SK-N-SH treated with all-trans-retinoic acid at 6 μM for 48 hours (cell line): ENCODE data around the gene RNF19B.

Experiments used
- ATAC-seq: fragments of 200-7000 bp; cut with Tn5 transposase; 3 replicates; pipeline ENCODE4 v1.9.1; 2020; ENCODE audit warnings: mild to moderate bottlenecking, moderate library complexity
- ARNTL ChIP-seq: fragments of 450-650 bp; formaldehyde crosslinking; IDR thresholded peaks from 2 replicates; pipeline ENCODE4 v1.5.0; 2020; ENCODE audit warnings: low read depth, mild to moderate bottlenecking, moderate library complexity, borderline replicate concordance
- BACH2 ChIP-seq: fragments of 250-450 bp; sonication (Bioruptor Pico); IDR thresholded peaks from 2 replicates; pipeline ENCODE4 v1.9.0; 2021; ENCODE audit warnings: mild to moderate bottlenecking, borderline replicate concordance
- CSDC2 ChIP-seq: fragments of 250-450 bp; sonication (Bioruptor Pico); IDR thresholded peaks from 2 replicates; pipeline ENCODE4 v1.5.0; 2020; ENCODE audit warnings: mild to moderate bottlenecking, moderate library complexity
- CSRNP3 ChIP-seq: fragments of 250-450 bp; sonication (Bioruptor Pico); IDR thresholded peaks from 2 replicates; pipeline ENCODE4 v1.5.1; 2021; ENCODE audit warnings: mild to moderate bottlenecking, moderate library complexity
- GLIS3 ChIP-seq: fragments of 250-450 bp; sonication (Bioruptor Pico); IDR thresholded peaks from 2 replicates; pipeline ENCODE4 v1.5.0; 2020; ENCODE audit warnings: mild to moderate bottlenecking, moderate library complexity
- ISL1 ChIP-seq: fragments of 250-450 bp; sonication (Bioruptor Pico); IDR thresholded peaks from 2 replicates; pipeline ENCODE4 v2.1.2; 2022; ENCODE audit warnings: mild to moderate bottlenecking, moderate library complexity
- OSR1 ChIP-seq: fragments of 250-450 bp; sonication (Bioruptor Pico); IDR thresholded peaks from 2 replicates; pipeline ENCODE4 v1.8.0; 2022; ENCODE audit warnings: moderate library complexity, mild to moderate bottlenecking, inconsistent platforms
- POU6F1 ChIP-seq: fragments of 250-450 bp; sonication (Bioruptor Pico); IDR thresholded peaks from 2 replicates; pipeline ENCODE4 v1.8.0; 2021; ENCODE audit warnings: low read depth, mild to moderate bottlenecking, moderate library complexity, borderline replicate concordance
- PPARA ChIP-seq: fragments of 250-450 bp; sonication (Bioruptor Pico); IDR thresholded peaks from 2 replicates; pipeline ENCODE4 v1.5.0; 2020; ENCODE audit warnings: mild to moderate bottlenecking, borderline replicate concordance
- RARB ChIP-seq: fragments of 250-450 bp; sonication (Bioruptor Pico); IDR thresholded peaks from 2 replicates; pipeline ENCODE4 v1.8.0; 2021; ENCODE audit warnings: mild to moderate bottlenecking, moderate library complexity
- SNAI2 ChIP-seq: fragments of 250-450 bp; sonication (Bioruptor Pico); IDR thresholded peaks from 2 replicates; pipeline ENCODE4 v1.5.0; 2020; ENCODE audit warnings: mild to moderate bottlenecking, moderate library complexity
- TCF4 ChIP-seq: fragments of 250-450 bp; sonication (Bioruptor Pico); IDR thresholded peaks from 2 replicates; pipeline ENCODE4 v1.8.0; 2021; ENCODE audit warnings: mild to moderate bottlenecking, moderate library complexity, borderline replicate concordance
- TOX ChIP-seq: fragments of 250-450 bp; sonication (Bioruptor Pico); IDR thresholded peaks from 2 replicates; pipeline ENCODE4 v1.8.0; 2021; ENCODE audit warnings: mild to moderate bottlenecking, moderate library complexity, borderline replicate concordance
- TSHZ2 ChIP-seq: fragments of 250-450 bp; sonication (Bioruptor Pico); IDR thresholded peaks from 2 replicates; pipeline ENCODE4 v1.5.0; 2020; ENCODE audit warnings: mild to moderate bottlenecking, moderate library complexity
- ZFP3 ChIP-seq: fragments of 250-450 bp; sonication (Bioruptor Pico); IDR thresholded peaks from 2 replicates; pipeline ENCODE4 v1.5.0; 2020; ENCODE audit warnings: mild to moderate bottlenecking, moderate library complexity
- ZNF565 ChIP-seq: fragments of 450-650 bp; formaldehyde crosslinking; conservative IDR thresholded peaks from 2 replicates; pipeline ENCODE4 v1.5.0; 2020; ENCODE audit warnings: low read depth, mild to moderate bottlenecking, moderate library complexity
- ZNF70 ChIP-seq: fragments of 450-650 bp; formaldehyde crosslinking; IDR thresholded peaks from 2 replicates; pipeline ENCODE4 v1.5.0; 2020; ENCODE audit warnings: mild to moderate bottlenecking, moderate library complexity
- ZNF8 ChIP-seq: fragments of 450-650 bp; formaldehyde crosslinking; IDR thresholded peaks from 2 replicates; pipeline ENCODE4 v1.5.0; 2020; ENCODE audit warnings: mild to moderate bottlenecking, moderate library complexity
- TF ChIP-seq, protein P1 (sequence below): fragments of 250-450 bp; sonication (Bioruptor Pico); IDR thresholded peaks from 2 replicates; pipeline ENCODE4 v1.5.1; 2020; ENCODE audit warnings: low read depth, mild to moderate bottlenecking, moderate library complexity
- TF ChIP-seq, protein P2 (sequence below): fragments of 250-450 bp; sonication (Bioruptor Pico); IDR thresholded peaks from 2 replicates; pipeline ENCODE4 v1.8.0; 2020; ENCODE audit warnings: mild to moderate bottlenecking, moderate library complexity, borderline replicate concordance

The RNF19B gene

DNA sequence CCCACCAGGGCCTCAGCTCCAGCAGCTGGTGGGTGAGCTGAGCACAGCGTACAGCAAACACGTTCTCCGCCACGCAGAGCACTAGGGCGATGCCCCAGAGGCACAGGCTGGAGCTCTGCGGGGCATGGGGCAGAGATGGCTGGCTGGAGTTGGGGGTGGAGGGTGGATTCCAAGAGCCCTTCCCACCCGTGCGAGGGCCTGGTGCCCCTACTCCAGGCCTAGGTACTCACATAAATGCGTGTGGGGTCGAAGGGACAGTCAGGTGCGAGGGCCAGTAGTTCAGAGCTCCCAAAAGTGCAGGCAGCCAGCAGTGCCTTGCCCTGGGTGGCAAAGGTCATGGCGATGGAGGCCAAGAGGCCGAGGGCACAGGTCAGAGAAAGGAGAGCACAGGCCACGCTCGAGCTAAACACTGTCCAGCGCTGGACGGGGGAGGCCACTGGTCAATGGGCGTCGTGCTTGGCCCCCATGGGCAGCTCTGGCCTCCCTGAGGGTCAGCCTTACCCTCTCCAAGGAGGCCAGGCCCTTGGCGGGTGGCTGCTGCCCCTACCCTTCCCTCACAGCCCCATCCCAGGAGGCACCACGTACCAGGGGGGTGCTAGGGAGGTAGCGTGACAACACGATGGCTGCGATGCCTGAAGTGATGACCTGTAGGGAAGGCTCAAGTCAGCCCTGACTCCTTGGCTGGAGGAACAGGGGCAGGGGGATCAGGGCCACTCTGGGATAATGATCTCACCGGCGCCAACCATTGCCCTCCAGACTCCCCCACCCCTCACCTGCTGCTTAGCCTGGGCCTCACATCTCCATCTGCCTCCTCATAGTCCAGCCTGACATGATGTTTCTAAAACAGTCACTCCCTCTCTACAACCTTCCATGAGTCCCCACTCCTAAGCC lies 69.0 kb downstream of the RNF19B start:
- no peak for ATAC-seq

DNA sequence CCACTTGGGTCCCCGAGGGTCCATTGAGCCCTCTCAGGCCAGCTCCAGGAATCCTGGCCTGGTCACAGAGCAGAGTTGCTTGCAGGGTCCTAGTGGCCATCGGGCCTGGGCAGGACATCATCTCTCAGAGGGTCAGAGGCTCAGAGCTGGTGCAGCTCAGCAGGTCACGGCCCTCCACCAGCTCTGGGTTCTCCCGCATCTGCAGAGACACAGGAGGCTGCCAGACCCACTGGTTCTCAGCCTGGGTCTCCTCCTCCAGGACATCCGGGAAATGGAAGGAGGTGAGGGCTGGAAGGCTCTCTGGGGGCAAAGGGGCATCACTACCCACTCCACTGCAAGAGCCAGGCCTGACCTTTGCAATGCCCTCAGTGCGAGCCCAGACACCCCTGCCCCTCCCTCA lies 69.9 kb downstream of the RNF19B start:
- no peak for TF ChIP-seq GLIS3 (CRISPR knock-in tag)
- TF ChIP-seq CSRNP3 (CRISPR knock-in tag) = no peak
- no peak for TF ChIP-seq ZNF8 (CRISPR knock-in tag)
- no peak for TF ChIP-seq ISL1 (CRISPR knock-in tag)
- TF ChIP-seq SNAI2 (CRISPR knock-in tag) = no peak
- TF ChIP-seq OSR1 = no peak
- no peak for TF ChIP-seq ZNF70
- TF ChIP-seq PPARA = no peak
- no peak for TF ChIP-seq POU6F1 (CRISPR knock-in tag)
- TF ChIP-seq TOX = no peak
- TF ChIP-seq RARB (CRISPR knock-in tag) = no peak
- TF ChIP-seq CSDC2 (CRISPR knock-in tag) = no peak
- TF ChIP-seq ZFP3 (CRISPR knock-in tag) = no peak
- TF ChIP-seq ARNTL (CRISPR knock-in tag) = no peak
- TF ChIP-seq, protein P1, sequence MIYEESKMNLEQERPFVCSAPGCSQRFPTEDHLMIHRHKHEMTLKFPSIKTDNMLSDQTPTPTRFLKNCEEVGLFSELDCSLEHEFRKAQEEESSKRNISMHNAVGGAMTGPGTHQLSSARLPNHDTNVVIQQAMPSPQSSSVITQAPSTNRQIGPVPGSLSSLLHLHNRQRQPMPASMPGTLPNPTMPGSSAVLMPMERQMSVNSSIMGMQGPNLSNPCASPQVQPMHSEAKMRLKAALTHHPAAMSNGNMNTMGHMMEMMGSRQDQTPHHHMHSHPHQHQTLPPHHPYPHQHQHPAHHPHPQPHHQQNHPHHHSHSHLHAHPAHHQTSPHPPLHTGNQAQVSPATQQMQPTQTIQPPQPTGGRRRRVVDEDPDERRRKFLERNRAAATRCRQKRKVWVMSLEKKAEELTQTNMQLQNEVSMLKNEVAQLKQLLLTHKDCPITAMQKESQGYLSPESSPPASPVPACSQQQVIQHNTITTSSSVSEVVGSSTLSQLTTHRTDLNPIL (CRISPR knock-in tag) = no peak
- TF ChIP-seq, protein P2, sequence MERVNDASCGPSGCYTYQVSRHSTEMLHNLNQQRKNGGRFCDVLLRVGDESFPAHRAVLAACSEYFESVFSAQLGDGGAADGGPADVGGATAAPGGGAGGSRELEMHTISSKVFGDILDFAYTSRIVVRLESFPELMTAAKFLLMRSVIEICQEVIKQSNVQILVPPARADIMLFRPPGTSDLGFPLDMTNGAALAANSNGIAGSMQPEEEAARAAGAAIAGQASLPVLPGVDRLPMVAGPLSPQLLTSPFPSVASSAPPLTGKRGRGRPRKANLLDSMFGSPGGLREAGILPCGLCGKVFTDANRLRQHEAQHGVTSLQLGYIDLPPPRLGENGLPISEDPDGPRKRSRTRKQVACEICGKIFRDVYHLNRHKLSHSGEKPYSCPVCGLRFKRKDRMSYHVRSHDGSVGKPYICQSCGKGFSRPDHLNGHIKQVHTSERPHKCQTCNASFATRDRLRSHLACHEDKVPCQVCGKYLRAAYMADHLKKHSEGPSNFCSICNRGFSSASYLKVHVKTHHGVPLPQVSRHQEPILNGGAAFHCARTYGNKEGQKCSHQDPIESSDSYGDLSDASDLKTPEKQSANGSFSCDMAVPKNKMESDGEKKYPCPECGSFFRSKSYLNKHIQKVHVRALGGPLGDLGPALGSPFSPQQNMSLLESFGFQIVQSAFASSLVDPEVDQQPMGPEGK = no peak
- TF ChIP-seq ZNF565 = no peak
- TF ChIP-seq, all 23 proteins: peak for 0
- no peak for ATAC-seq

More for the DNA sequence above, 69.0 kb downstream of the RNF19B start:
- TF ChIP-seq, protein P1 (CRISPR knock-in tag) = no peak
- no peak for TF ChIP-seq ZNF70
- TF ChIP-seq OSR1 = no peak
- no peak for TF ChIP-seq TOX
- no peak for TF ChIP-seq CSDC2 (CRISPR knock-in tag)
- no peak for TF ChIP-seq TCF4
- no peak for TF ChIP-seq ZNF565
- TF ChIP-seq BACH2 = no peak

DNA sequence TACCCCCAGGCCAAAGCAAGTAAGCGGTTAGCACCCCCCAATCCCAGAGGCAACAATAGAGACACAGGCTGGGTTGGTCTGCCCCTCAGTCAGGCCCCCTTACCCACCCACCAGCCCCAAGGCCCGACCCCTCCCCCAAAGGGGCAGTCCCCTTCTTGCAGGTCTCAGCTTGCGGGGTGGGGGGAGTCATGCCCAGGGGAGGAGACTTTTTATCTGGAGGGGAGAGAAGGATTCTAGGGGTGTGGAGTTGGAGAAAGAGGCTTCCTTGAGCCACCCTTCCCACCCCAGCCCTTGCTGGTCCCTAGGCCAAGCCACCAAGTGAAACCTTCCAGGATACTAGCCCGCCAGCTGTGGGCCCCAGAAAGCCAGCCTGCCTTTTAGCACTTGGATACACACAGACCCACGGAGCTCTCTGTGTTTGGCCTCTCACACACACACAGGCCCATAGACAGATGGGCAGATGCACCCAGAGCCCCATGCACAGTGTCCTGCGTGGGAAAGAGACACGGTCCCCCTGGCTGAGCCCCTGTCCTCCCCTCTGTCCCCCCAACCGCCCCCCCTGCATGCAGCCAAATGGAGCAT lies 70.5 kb downstream of the RNF19B start:
- TF ChIP-seq TSHZ2 (no peak), TOX (no peak), TCF4 (no peak), GLIS3 (CRISPR knock-in tag) (no peak), CSDC2 (CRISPR knock-in tag) (no peak), ZNF70 (no peak)
- TF ChIP-seq, protein P1 (CRISPR knock-in tag) = no peak
- ATAC-seq = no peak
